GM04504 (cell line): ENCODE data around the gene SRMS.

Experiments used
- DNase-seq: peaks from one replicate; pipeline ENCODE4 v3.0.0-alpha.2; 2012; ENCODE audit warnings: low read depth

The SRMS gene

DNA sequence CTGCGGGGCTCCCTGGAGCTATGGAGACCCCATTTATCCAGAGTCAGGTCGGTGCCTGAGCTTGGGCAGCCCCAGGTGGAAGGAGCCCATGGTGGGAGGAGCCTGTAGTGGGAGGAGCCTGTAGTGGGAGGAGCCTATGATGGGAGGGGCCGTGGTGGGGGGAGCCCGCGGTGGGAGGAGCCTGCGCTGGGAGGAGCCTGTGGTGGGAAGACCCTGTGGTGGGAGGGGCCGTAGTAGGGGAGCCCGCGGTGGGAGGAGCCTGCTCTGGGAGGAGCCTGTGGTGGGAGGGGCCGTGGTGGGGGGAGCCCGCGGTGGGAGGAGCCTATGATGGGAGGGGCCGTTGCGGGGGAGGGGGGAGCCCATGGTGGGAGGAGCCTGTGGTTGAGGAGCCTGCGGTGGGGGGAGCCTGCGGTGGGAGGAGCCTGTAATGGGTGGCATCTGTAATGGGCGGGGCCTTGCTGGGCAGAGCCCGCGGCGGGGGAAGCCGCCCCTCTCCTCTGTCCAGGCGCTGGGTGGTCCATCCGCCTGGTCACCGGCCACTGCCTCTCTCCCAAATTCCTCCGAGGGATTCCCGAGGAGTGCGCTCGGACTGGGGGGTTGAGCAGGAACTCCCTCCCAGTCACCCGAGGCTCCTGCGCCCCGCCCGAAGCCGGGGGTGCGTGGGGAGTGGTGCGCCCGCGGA, 5.8 kb upstream of the SRMS start:
- DNase-seq: peak; percentile 46

DNA sequence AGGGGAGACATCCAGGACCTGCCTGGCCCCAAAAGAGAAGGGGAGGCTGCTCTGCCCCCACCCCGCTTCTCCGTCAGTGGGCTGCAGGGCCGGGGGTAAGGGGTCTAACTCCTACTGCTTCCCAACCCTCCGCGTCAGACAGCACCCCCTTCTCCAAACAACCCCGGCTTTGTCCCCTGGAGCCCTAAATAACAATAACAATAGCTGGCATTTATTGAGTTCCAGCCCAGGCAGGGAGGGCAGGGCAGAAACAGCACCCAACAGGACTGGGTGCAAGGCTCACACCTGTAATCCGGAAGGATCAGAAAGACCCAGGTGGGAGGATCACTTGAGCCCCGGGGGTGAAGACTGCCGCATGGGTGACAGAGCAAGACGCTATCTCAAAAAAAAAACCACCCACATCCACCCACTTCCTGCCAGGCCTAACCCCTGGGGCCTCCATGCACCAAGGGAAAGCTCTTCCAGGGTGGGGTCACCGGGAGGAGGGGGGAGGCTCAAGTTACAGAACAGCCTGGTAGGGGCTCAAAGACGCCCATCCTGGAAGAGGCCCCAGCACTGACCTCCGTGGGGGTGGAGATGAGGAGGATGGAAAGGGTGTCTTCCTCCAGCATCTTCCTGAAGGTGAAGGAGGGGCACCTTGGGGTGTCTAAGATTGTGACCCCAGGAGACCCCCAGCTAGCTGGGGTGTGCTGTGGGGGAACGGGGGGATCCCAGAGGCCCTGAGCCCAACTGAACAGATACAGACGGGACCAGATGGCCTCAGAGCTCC, 5.1 kb upstream of the SRMS start:
- DNase-seq: no peak

DNA sequence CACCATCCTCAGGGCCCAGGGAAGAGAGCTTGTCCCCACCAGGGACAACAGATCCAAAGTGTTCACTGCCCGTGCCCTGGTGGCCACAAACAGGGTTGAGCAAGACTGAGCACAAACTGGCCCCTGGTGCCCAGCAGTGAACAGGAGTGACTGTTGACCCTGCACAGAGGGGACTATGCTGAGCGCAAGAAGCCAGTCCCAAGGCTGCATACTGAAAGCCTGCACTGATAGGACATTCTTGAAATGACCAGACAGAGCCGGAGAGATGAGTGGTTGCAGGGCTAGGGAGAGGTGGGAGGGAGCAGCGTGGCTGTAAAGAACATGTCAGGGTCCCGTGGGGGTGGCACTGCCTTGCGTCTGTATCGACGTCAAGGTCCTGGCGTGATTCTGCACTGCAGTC, 3.5 kb upstream of the SRMS start:
- DNase-seq: no peak

DNA sequence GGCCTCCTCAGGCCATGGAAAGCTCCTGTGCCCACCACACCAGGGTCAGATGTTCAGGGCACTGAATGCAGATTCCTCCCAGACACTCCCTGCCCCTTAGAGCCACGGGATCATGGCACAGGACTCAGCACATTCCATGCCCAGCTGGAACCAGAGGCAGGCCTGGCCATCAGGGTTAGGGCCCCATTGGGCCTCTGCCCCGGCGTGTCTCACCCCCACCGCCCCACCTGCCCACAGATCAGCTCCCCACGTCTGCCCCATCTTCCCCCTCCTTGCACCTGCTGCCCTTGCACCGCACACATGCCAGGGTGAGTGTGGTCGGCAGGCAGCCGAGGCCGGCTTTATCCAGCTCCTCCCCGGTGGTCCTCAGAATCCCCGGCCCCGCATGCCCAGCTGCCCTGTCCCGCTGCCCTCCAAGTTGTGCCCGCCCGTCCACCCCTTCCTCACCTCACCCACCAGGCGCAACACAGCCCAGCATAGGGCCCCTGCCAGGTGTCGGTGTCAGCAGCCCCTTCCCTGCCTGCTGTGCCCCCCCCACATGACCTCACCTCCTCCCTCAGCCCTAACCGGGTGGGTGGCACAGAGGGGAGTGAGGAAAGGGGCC, 2.2 kb upstream of the SRMS start:
- no peak for DNase-seq

DNA sequence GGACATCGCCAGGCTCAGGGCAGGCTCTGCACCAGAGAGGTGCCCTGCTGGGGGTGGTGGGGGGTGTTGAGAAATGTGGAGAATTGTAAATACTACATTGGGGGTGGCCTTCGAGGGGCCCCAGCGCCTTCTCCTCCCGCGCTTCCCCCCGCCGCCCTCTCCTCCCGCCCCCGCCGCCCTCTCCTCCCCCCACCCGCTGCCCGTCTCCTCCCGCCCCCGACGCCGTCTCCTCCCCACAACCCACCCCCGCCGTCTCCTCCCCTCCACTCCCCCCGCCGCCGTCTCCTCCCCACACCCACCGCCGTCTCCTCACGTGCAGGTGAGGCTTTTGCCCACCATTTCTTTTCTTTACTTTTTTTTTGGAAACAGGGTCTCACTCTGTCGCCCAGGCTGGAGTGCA, 1.5 kb upstream of the SRMS start:
- no peak for DNase-seq

DNA sequence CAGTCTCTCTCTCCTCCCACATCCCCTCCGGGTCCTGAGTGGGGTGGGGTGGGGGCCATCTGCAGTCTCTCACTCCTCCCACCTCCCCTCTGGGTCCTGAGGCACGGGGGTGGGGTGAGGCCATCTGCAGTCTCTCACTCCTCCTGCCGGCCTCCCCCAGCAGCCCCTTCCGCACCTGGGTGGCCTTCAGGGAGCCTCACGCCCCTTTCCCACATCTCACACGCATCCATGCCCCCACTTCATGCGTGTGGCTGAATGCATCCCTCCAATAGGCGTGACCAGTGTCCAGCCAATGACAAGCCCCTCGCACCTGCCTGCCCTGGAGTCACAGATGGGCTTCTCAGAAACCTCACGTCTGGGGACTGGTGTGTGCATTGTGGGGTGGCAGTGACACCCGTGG, 993 bp upstream of the SRMS start:
- DNase-seq: no peak

DNA sequence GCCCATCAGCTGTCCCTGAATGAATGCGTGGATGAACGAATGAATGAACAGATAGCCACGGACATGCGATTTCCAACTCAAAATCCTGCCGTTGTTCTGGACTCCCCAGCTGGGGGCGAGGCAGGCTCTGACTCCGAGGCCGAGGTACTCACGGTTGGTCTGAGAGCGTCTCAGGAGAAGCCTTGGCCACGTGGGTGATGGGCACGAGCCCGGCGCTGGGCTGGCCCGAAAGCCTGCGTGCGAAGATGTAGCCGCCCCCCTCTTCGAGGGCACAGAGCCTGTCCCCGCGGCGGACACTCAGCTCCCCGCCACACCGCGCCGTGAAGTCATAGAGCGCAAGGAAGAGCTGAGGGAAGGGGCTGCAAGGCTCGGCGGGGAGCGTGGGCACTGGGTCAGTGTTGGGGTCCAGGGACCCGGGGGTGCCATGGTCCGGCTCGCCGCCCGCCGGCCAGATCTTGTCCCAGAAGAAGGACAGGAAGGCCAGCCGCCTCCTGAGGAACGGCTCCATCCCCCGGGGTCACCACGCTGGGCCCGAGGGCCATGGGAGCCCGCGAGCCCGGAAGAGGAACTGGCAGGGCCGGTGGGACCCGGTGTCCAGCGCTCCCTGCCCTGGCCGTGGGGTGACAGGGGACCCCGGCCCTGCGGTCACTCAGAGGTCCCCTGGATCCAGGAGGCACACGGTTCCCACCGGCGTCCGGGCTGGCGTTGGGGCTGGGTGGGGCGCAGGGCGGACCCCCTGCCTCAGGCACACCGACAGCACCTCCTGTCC, 409 bp downstream of the SRMS start:
- no peak for DNase-seq

DNA sequence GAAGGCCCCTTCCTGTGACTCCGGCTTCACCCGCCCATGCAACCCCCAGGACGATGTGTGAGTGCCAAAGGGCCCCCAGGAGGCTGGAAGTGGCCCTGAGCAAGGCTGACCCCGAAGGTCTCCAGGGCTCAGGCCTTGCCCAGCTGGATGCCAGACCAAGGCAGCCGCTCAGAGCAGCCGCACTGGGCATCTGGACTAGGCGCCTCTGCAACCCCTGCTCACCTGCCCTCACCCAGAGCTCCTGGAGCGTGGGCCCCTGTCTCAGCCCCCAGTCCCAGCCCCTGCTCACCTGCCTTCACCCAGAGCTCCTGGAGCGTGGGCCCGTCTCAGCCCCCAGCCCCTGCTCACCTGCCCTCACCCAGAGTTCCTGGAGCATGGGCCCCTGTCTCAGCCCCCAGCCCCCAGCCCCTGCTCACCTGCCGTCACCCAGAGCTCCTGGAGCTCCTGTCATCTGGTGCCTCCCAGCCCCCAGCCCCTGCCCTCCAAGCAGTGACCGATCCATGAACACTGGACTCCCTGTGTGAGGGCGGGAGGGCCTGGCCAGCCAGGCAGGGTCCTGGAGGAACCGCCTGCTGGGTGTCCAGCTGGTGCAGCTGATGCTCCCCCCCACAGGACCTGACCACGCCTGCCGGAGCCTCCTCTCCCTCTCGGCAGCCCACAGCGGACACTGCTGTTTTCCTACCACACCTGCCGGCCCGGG, 1.1 kb downstream of the SRMS start:
- no peak for DNase-seq

DNA sequence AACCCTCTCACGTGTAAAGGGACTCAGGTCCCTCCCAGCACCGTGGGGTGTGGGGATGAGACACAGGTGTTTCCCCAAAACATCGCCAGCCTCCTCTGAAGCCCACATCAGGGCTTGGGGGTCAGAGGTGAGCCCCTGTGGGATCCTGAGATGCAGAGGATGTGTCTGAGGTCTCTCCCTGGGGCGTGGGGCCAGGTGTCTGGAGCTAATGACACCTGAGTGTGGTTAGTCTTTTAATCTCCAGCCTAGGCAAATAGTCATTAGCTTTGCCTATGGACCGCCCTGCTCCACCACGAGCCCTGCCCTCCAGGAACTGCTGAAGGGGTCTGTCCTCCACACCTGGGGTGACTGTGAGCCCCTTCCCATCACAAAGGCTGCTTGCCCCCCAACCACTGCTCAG, 1.7 kb downstream of the SRMS start:
- no peak for DNase-seq

DNA sequence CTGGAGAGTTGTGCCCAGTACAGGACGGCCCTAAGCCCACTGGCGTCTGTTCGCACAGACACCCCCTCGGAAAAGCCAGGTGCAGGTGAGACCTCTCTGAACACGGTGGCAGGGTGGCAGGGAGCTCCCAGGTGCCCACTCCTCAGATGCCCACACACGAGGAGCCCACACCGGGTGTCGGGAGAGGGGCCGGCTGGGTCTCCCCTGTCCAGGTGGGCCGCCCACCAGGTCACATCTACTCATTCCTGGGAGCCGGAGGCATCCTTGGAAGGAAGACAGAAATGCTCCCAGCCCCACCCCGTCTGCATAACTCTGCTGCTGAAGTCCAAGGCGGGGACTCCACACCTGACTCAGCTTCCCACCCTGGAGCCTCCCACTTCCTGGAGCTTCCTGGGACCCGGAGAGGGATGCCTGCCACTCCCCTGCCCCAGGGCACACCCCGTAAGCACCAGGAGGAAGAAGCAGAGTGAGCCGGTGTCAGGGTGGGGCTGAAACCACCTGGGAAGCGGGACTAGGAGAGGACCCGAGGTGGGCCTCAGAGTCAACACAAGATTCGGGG, 2.5 kb downstream of the SRMS start:
- DNase-seq: no peak

DNA sequence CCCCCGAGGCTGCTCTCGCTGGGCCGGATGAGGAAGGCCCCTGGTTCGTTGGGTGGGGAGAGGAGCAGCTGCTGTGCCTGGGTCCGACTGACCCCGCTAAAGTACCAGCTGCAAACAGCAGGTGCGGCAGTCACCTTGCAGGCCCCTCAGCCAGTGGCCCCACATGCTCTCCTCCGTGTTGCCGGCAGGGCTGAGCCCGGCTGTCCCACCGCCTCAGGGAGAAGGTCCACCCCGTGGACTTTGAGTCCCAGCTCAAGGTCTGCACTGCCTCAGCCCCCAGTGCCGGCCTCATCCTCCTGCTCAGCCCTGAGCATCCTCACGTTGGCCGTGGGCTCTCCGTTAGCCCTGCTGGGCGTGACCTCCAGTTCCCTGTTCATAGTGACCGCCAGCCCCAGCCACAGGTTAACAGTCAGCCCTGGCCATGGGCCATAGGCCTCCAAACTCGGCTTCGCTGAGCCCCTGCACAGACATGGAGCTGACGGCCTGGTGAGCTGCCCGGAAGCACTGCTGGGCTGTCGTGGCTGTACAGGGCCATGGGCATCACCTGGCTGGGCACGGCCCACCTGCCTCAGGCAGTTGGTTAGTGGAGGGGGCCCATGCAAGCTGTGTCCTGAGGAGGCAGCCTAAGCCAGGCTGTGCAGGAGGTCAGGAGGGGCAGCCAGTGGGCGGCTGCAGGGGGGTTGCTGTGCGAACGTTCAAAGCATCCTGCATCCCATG, 3.1 kb downstream of the SRMS start:
- DNase-seq: no peak

DNA sequence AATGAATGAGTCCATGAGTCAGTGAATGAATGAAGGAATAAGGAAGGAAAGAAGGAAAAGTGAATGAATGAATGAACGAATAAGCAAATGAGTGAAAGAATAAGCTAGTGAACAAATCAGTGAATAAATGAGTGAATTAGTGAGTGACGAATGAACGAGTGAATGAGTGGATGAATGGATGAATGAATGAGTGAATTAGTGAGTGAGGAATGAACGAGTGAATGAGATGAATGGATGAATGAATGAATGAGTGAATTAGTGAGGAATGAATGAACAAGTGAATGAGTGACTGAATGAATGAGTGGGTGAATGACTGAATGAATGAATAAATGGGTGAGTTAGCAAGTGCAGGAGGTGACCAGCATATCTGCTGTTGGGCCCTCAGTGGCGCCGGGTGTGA, 3.8 kb downstream of the SRMS start:
- DNase-seq: no peak

DNA sequence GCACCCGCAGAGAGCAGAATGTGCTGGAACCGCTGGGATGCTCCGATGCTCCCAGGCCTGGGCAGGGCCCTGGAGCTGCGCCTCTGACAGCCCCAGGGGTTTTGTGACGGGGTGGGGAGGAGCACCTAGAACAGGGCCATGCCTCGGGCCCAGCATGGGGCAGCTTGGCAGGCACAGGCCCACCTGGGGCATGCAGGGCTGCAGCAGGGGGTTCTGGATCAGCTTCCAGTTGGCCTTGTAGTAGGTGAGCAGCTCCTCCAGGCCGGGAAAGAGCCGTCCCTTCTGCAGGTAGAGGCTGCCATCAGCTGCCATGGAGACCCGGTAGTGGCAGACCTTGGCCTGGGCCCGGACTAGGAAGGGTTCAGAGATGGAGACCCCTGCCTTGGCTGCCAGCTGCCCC, 4.4 kb downstream of the SRMS start:
- DNase-seq: no peak

DNA sequence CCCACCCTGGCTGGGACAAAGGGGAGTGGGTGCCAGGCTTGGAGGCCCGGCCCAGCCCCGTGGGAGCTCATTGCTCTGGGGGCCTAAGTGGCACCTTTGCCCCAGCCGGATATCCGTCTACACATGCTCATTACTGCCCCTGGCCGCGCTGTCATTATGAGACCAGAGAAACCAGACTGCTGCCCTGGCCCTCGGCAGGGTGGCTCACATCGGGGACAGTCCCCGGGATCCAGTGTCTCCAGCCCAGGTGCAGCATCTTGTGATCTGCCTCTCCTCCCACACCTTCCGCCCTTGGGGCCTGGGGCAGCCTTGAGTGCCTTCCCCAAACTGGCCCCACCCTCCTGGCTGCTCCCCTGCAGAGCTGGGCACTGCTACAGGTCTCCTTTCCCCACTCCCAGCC, 4.9 kb downstream of the SRMS start:
- DNase-seq: no peak

DNA sequence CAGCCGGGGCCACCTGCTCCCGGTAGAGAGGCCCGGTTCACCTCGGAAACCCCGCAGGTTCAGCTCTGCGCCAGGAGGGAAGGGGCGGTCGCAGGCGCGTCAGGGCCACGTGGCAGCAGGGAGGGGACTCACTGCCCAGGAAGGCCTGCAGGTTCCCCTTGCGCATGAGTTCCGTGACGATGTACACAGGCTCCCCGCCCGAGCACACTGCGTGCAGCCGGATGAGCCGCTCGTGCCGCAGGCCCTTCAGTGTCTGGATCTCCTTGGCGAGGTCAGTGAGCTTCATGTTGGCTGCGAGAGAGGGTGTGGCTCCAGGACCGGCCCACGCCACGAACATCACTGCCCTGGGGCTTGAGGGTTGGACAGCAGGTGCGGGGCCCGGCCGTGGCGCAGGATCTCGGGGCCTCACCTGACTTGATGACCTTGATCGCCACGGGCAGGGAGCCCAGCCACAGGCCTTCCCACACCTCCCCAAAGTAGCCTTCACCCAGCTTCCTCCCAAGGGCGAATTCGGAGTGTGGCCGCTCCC, 5.5 kb downstream of the SRMS start:
- DNase-seq: no peak

DNA sequence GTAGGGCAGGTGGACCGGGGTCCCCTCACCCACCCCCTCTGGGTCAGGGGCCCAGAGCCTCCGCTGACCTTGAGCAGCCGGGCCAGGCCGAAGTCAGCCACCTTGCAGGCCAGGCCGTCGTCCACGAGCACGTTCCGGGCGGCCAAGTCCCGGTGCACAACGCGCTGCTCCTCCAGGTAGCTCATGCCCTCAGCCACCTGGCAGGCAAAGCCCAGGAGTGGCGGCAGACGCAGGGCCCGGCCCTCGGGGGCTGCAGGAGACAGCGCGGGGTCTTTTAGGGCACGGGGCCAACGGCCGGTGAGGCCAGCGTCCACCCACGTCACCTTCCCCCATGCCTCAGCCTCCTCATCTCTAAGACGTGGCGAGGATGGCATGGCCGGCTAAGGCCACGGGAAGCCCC, 6.2 kb downstream of the SRMS start:
- DNase-seq: no peak

DNA sequence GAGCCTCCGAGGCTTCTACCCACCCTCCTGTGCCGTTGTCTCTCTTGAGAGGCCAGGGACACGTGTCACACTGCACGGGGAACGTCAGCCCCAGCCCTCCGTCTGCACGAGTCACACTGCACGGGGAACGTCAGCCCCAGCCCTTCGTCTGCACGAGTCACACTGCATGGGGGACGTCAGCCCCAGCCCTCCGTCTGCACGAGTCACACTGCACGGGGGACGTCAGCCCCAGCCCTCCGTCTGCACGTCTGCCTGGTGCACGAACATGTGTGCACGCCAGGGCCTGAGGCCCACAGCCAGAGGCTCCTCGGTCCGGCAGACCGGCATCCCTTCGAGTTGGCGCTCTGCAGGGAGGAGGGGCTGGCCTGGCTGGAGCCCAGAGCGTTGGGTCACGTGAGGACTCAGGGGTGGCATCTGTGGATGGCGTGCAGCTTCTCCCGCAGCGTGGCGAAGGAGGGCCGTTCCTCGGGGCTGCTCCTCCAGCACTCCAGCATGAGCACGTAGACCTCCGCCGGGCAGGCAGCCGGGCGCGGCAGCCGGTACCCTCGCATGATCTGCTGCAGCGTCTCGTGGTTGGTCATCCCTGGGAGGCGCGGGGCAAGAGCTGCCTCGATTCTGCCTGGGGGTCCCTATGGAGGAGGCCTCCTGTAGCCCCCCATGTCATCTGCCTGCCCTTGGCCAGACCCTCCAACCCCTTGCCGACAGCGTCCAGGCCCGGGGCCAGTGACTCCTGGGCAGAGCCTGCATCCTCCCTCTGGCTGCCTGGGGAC, 6.9 kb downstream of the SRMS start:
- peak; percentile 26 for DNase-seq

DNA sequence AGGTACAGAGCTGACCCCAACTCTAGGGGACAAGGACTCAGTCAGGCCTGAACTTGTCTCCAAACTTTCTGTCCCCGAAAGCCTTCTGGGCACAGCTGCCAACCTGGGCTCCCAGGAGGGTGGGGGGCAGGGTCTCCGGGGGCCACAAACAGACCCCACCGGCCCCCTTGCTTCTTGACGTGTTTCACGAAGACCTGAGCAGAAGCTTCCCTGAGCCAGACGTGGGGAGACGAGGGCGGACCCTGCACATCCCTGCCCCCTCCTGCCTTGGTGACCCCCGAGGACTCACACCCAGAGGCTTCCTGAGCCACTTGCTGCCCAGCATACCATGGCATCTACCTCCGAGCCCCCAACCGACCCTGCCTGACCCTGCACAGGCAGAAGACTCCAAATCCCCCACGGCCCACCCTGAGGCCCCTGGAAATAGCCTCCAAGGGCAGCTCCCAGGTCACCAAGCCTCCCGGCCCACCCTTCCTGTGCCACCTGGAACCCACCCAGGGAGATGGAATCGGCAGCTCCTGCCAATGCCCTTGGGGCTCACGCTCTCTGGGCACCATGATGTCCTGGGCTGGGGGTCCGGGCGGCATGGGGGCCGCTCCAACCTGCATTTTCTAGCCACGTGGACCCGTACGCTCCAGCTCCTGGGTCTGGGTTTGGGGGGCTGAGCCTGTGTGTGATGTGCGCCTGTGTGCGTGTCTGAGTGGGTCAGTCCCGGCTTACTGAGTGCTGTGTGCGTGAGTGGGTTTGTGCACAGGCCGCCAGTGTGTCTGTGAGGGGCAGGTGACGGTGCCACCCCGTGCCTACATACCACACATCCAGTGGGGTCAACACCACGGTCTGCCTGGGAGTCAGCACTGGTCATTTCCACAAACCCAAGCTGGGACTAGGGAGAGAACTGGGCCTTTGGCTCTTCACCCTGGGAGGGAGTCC, 7.8 kb downstream of the SRMS start:
- DNase-seq: no peak

DNA sequence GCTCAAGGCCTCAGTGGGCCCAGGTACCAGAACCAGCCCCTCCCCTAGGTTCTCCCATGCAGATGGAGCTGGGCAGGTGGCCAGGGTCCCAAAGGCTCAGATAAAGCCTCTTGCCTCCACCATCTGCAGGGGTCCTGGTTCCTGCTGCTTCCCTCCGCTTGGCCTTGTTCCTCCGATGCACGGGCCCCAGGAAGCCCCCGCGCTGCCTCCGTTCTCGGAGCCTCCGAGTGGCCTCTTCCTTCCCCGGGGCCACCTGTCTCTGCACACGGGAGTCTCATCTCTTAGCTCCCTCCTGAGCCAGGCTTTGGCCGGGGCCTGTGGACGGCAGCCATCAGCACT, 8.5 kb downstream of the SRMS start:
- DNase-seq: no peak
